Measurements from ENCODE around the gene FADS1.

FADS1 gene

DNA sequence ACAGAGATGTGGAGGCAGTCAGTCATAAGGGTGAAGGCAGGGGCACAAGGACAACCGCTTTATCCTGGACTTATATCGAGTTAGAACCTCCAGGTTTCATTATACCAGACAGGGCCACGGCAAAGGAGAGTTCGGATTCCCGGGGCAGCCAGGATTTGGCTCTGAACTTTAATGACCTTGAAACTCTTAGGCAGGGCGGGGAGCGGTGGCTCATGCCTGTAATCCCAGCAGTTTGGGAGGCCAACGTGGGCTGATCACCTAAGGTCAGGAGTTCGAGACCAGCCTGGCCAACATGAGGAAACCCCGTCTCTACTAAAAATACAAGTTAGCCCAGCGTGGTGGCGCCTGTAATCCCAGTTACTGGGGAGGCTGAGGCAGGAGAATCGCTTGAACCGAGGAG, 65.4 kb downstream of the FADS1 start:
- Histone ChIP-seq H3K4me1 (ENCODE audit: insufficient read depth, low read length) (peaks cover 27% of the 10 kb centered on the region), H3K27ac (ENCODE audit: low read depth, low read length) (no peak overlapping the region), H3K9ac (ENCODE audit: low read depth, low read length) (no peak overlapping the region), H3K4me3 (ENCODE audit: low read length) (no peak overlapping the region), H3K36me3 (ENCODE audit: insufficient read depth, low read length) (no peaks in the 10 kb centered on the region), H3K9me3 (ENCODE audit: insufficient read depth, low read depth, low read length) (no peaks in the 10 kb centered on the region), H3K27me3 (ENCODE audit: insufficient read depth, low read length) (peaks cover 30% of the 10 kb centered on the region)
- 93% methylated on average over 14 of the region's 14 CpGs for WGBS

DNA sequence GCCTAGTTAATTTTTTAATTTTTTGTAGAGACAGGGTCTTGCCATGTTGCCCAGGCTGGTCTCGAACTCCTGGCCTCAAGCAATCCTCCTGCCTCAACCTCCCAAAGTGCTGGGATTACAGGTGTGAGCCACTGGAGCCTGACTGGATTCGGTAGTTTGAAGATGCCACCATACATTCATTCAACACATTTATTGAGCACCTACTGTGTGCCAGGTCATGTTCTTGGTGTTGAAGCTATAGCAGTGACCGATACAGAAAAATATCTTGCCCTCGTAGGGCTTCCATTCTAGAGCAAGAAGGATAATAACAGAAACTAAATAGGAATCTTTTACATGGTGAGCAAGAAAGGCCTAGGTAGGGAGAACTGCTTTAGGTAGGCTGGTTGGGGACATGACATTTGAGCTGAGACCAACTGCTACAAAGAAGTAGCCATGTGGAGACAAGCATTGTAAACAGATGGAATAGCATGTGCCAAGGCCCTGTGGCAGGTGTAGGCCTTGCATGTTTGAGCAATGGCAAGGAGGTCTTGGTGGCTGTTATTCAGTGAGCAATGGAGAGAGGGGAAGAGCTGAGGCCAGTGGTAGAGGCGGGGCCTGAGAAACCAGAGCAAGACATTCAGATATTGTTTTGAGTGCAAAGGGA, 66.1 kb downstream of the FADS1 start:
- H3K27ac ChIP-seq (ENCODE audit: low read depth, low read length): no peak overlapping the region
- no peaks in the 10 kb centered on the region for H3K9me3 ChIP-seq (ENCODE audit: insufficient read depth, low read depth, low read length)
- H3K4me3 ChIP-seq (ENCODE audit: low read length): no peak overlapping the region
- H3K27me3 ChIP-seq (ENCODE audit: insufficient read depth, low read length): peaks cover 30% of the 10 kb centered on the region
- no peaks in the 10 kb centered on the region for H3K36me3 ChIP-seq (ENCODE audit: insufficient read depth, low read length)
- peaks cover 21% of the 10 kb centered on the region for H3K4me1 ChIP-seq (ENCODE audit: insufficient read depth, low read length)
- no peak overlapping the region for H3K9ac ChIP-seq (ENCODE audit: low read depth, low read length)
- 92% methylated on average over 5 of the region's 5 CpGs for WGBS
